Spinal cord (tissue), 10 donors: Measurements from ENCODE around the gene GPANK1. TPM values are rescaled to one million over a fixed set of nuclear protein-coding genes. Genes with fewer than 3 reads are reported as not detected.

Experiments used
- DNase-seq, 6 donors: peaks; one replicate each; pipeline versions ENCODE4 v3.0.0 to v3.0.0-alpha.2; 2013 to 2015; ENCODE audit warnings: low spot score in 6 of 6, low read depth in 4 of 6
- H3K27ac ChIP-seq: one replicate; pipeline ENCODE4 v1.5.1; 2013; ENCODE audit warnings: low read depth, low read length, control low read depth
- H3K27me3 ChIP-seq: one replicate; pipeline ENCODE4 v1.6.1; 2013; ENCODE audit warnings: low read length; ENCODE audit not compliant: control insufficient read depth, insufficient read depth
- H3K36me3 ChIP-seq: one replicate; pipeline ENCODE4 v1.6.1; 2013; ENCODE audit warnings: low read length; ENCODE audit not compliant: control insufficient read depth, insufficient read depth
- H3K4me1 ChIP-seq: one replicate; pipeline ENCODE4 v1.6.1; 2013; ENCODE audit warnings: low read length; ENCODE audit not compliant: control insufficient read depth, insufficient read depth
- H3K4me3 ChIP-seq: one replicate; pipeline ENCODE4 v1.5.1; 2013; ENCODE audit warnings: low read depth, low read length, control low read depth
- H3K9me3 ChIP-seq: one replicate; pipeline ENCODE4 v1.6.1; 2013; ENCODE audit warnings: low read length; ENCODE audit not compliant: control insufficient read depth, insufficient read depth
- WGBS: methylation state at CpG from one replicate; pipeline ENCODE4 v1.1.5; 2013; ENCODE audit warnings: missing lambda C conversion rate; ENCODE audit not compliant: insufficient coverage; 5-methylcytosine and 5-hydroxymethylcytosine counted together
- polyA plus RNA-seq, 2 donors: library from polyadenylated mRNA; unstranded; fragments of 120-200 nt; gene quantifications; one replicate each; pipeline ENCODE4 v1.2.1, GENCODE V29; 2013; ENCODE audit not compliant: insufficient read length in 2 of 2
- total RNA-seq, 2 donors: library from RNA; depleted of rRNA in 1 of 2; stranded (reverse); fragments of 120-200 nt in 1 of 2; fragments of >200 nt in 1 of 2; gene quantifications; one replicate each; pipeline versions ENCODE4 v1.2.3 to v1.2.4, GENCODE V29; 2013 to 2014
- donor health status: healthy.

The GPANK1 gene
- total and polyA plus RNA-seq, 4 donors = 9.1 to 19.9 (median 16.1) TPM

DNA sequence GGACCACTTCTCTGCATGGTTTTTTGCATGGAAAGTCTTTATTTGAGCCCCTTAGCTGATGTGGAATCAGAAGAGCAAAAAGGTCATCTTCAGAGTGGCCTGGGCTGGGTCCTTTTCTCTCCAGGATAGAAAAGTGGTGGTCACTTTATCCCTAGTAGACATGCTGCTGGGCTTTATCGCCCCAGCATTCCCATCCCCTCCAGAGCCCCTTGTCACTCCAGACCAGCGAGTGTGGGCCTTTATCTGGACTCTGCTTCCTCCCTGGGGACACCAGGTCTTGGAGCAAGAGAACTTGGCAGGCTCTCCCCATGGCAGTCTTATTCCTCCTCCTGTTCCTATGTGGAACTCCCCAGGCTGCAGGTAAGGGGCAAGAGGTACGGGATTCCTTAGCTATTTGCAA lies 41.8 kb upstream of the GPANK1 start, which contains the start of gene LY6G6F:
TSS of gene LY6G6F (plus strand) at position 268 of the 400 bp plus-strand sequence. CDS start at position 309, 41 bp downstream.
- H3K9me3 ChIP-seq = no peaks in the 10 kb centered on the region
- H3K27me3 ChIP-seq = no peaks in the 10 kb centered on the region
- H3K36me3 ChIP-seq = no peaks in the 10 kb centered on the region
- H3K4me1 ChIP-seq = peaks cover 14% of the 10 kb centered on the region
- no peak within 1 kb of the TSS for H3K27ac ChIP-seq
- DNase-seq = no peak
- no peak within 1 kb of the TSS for H3K4me3 ChIP-seq
- 88% methylated on average over 2 of the region's 3 CpGs for WGBS

- Histone ChIP-seq H3K4me1 (peaks cover 19% of the 10 kb centered on the region), H3K27ac (no peak overlapping the region), H3K36me3 (peaks cover 3% of the 10 kb centered on the region), H3K27me3 (no peaks in the 10 kb centered on the region), H3K4me3 (no peak overlapping the region), H3K9me3 (no peaks in the 10 kb centered on the region)
- no CpG with 5 or more reads among the region's 6 CpGs for WGBS
- no peak for DNase-seq
Measured at GRCh38 chr6:31705931-31706330, 41.1 kb upstream of the GPANK1 start.

DNA sequence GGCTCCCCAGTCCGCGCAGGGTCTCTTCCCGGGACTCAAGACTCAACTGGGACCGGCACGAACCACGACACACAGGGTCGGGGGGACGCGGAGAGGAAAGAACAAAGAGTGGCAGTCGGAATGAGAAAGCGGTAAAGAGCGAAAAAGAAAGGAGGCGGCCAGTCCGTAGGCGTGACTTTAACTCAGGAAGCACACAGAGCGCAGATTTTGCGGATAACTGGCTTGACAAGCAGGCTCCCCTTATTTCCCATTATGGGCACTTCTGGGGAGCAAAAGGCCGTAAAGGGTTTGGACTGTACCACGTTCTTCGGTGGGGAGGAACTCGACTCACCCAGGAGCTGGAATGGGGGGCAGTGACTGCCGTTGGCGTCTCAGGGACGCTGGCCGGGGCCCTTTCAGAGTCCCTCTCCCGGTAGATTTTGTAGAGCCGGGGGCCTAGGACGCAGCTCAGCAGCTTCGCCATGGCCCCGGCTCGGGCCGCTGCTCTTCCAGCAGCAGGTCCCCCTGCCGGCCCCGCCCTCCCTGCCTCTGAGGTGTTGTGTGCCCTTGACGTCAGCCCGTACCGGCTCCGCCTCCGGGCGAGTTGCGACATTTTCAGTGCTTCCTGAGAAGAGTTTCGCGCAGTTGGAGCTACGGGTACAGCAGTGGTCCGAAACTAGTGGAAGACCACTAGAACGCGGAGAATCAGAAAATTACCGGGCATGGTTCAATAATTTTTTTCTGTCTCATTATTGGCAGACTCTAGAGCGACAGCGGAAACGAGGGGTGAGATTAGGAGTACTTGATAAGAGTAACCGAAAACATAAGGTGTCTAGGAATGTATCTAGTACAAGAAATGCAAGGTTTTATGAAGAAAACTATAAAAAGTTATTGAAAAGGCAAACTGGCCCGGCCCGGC lies 38.3 kb upstream of the GPANK1 start, which contains the start of gene ABHD16A:
TSS of gene ABHD16A (minus strand) at position 506 of the 898 bp plus-strand sequence. CDS start at position 463, 43 bp downstream.
- 2% methylated on average over 54 of the region's 54 CpGs for WGBS
- no peaks in the 10 kb centered on the region for H3K9me3 ChIP-seq

GRCh38 chr6:31702405-31702818 lies 37.6 kb upstream of the GPANK1 start:
- 0% methylated on average over 4 of the region's 10 CpGs for WGBS
- Histone ChIP-seq H3K27me3 (no peaks in the 10 kb centered on the region), H3K4me3 (peak overlapping the region; percentile 100), H3K27ac (peak overlapping the region; percentile 100), H3K9me3 (no peaks in the 10 kb centered on the region), H3K36me3 (peaks cover 23% of the 10 kb centered on the region), H3K4me1 (peaks cover 22% of the 10 kb centered on the region)
- no peak for DNase-seq

More for the DNA sequence above, 38.3 kb upstream of the GPANK1 start, which contains the start of gene ABHD16A:
- no peaks in the 10 kb centered on the region for H3K27me3 ChIP-seq
- DNase-seq = peak; percentile 95 to 100 (median 98)
- H3K27ac ChIP-seq = peak within 1 kb of the TSS; percentile 100
- H3K36me3 ChIP-seq = peaks cover 20% of the 10 kb centered on the region
- peak within 1 kb of the TSS; percentile 100 for H3K4me3 ChIP-seq
- H3K4me1 ChIP-seq = peaks cover 22% of the 10 kb centered on the region

DNA sequence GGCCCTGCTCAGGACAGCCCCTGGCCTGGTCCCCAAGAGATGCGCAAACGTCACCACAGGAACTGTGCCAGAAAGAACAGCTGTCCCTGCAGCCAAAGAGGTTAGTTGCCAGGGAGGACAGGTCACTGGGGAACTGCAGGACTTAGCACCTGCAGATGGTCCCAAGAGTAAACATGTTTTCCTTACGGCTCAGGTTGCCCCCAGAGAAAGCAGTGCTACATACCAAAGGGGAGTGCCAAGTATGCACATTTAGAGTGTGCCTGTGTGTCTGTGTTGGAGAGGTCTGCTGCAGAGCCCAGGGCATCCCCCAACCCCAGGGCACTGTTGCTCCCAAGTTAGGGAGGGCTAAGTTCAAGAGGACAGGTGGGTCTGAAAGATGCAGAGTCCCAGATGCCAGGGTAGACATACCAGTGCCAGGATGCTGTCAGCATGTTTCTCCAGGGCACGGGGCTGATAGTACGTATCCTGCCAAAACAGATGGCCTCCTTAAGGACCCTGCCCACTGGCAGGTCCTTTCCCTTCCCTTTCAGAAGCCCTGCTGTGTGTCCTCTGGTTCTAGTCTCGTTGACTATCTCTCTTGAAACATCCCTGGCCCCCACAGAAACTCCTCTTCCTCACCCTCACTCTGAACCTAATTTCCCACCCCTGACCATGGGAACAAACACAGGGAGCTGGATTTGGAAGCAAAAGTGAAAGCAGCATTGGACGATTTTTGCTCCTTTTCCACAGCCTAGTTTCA lies 37.0 kb upstream of the GPANK1 start:
- peak overlapping the region; percentile 100 for H3K27ac ChIP-seq
- H3K27me3 ChIP-seq = no peaks in the 10 kb centered on the region
- 20% methylated on average over 6 of the region's 7 CpGs for WGBS
- peaks cover 26% of the 10 kb centered on the region for H3K36me3 ChIP-seq
- H3K9me3 ChIP-seq = no peaks in the 10 kb centered on the region
- peaks cover 22% of the 10 kb centered on the region for H3K4me1 ChIP-seq
- H3K4me3 ChIP-seq = peak overlapping the region; percentile 100
- peak in 2 of 6 donors; percentile 8 to 39 for DNase-seq

DNA sequence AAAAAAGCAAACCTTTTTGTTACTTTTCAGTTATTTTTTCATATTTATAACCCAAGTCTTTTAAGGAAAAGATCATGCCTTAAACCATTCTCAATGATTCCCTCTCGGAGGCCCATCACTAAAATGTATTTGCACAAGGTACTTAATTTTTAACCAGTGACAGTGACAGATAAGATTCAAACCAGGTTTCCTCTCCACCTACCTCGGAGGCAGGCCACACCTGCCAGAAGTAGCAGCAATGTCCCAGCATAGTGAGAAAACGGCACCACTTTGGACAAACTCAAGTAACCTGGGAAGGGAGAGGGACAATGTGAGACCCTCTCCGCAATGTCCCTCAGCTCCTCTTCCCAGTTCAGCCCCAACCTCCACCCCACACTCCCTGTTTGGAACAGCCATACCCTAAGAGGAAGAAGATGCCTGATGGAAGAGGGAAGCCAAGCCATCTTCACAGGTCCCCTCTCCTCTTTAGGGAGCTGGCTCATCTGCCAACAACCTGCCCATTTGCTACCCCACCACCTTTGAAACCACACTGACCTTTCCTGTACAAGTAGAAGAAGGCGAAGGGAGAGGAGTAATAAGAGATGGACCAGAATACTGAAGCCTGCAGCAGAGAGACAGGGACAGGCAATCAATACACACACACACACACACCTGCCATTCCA lies 36.1 kb upstream of the GPANK1 start:
- peaks cover 36% of the 10 kb centered on the region for H3K36me3 ChIP-seq
- peaks cover 22% of the 10 kb centered on the region for H3K4me1 ChIP-seq
- H3K9me3 ChIP-seq = no peaks in the 10 kb centered on the region
- WGBS = 100% methylated on average over 1 of the region's 5 CpGs
- DNase-seq = no peak
- H3K4me3 ChIP-seq = no peak overlapping the region
- no peak overlapping the region for H3K27ac ChIP-seq
- H3K27me3 ChIP-seq = no peaks in the 10 kb centered on the region

DNA sequence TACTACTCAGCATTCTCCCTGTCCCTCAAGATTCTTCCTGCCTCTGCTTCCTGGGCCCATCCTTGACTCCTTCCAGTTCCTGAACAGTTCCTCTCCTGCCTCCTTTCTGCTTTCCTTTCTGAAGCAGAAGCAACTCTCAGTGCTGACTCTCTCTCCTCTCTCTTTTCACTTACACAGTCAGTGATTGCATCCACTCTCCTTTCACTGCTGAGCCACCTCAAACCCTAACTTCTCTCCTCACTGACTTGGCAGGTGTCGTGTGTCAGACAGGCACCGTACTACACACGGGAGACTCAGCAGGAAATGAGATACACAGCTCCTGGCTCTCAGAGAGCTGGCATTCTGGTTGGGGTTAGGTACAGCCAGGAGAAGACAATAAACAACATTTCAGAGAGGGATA lies 32.8 kb upstream of the GPANK1 start:
- no peak overlapping the region for H3K27ac ChIP-seq
- H3K4me1 ChIP-seq = peaks cover 14% of the 10 kb centered on the region
- H3K36me3 ChIP-seq = peaks cover 67% of the 10 kb centered on the region
- H3K4me3 ChIP-seq = no peak overlapping the region
- H3K27me3 ChIP-seq = no peaks in the 10 kb centered on the region
- no peak for DNase-seq
- no peaks in the 10 kb centered on the region for H3K9me3 ChIP-seq
- WGBS = 67% methylated on average over 1 of the region's 3 CpGs

DNA sequence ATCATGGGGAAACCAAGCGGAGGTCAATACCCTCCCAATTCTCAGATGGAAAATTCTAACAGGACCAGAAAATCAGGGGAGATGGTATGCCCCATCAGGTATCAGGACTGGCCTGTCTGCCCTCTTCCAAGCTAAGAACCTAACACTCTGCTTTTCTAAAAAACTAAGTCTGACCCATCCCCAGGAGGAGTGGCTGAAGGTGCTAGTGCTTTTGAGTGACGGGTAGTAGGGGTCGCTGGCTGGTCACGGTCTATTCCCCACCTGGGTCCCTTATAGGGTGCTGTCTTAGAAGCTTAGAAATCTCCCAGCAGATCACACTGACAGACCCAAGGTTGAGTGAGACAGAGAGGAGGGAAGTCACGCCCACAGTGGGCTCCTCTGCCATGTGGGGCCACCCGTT lies 28.7 kb upstream of the GPANK1 start:
- no peaks in the 10 kb centered on the region for H3K27me3 ChIP-seq
- H3K36me3 ChIP-seq = peaks cover 85% of the 10 kb centered on the region
- no peak for DNase-seq
- no peaks in the 10 kb centered on the region for H3K9me3 ChIP-seq
- no peak overlapping the region for H3K4me3 ChIP-seq
- no peak overlapping the region for H3K27ac ChIP-seq
- WGBS = 80% methylated on average over 1 of the region's 6 CpGs
- no peaks in the 10 kb centered on the region for H3K4me1 ChIP-seq

DNA sequence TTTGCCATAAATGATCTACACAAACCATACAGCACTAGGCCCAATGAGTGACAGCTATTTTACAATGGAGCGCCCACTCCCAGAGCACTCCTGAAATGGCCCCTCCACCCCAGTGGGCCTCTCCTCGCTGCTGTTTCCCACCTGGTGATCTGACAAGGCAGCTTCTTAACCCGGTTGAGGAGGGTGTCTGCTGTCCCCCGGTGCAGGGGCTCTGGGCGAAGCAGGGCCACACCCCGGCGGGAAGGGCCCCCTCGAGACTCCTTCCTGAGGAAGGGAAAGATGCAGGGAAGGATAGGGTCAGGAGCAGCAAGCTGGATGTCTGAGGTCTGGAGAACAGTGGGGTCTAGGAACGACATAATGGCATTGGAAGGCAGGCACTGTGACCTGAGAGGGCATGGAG lies 28.1 kb upstream of the GPANK1 start:
- peaks cover 89% of the 10 kb centered on the region for H3K36me3 ChIP-seq

More for the DNA sequence above, 28.1 kb upstream of the GPANK1 start:
- H3K27ac ChIP-seq = no peak overlapping the region
- WGBS = 88% methylated on average over 9 of the region's 9 CpGs
- H3K4me1 ChIP-seq = no peaks in the 10 kb centered on the region
- DNase-seq = no peak
- no peaks in the 10 kb centered on the region for H3K27me3 ChIP-seq
- H3K4me3 ChIP-seq = no peak overlapping the region
- no peaks in the 10 kb centered on the region for H3K9me3 ChIP-seq
